Natural killer cell (primary cell): ENCODE results near the gene SASS6. TPM values are rescaled to one million over a fixed set of nuclear protein-coding genes. Genes with fewer than 3 reads are reported as not detected.

Experiments
- ATAC-seq, 3 donors: fragments of 150-1000 bp in 2 of 3; fragments of 200-7000 bp in 1 of 3; cut with Tn5 transposase; 1 replicate in 1 of 3; 2 replicates in 2 of 3; pipeline ENCODE4 v1.10.0; 2021; ENCODE audit warnings: mild to moderate bottlenecking in 2 of 3, moderate library complexity in 2 of 3
- DNase-seq, 2 donors: peaks; one replicate each; pipeline versions ENCODE4 v3.0.0 to v3.0.0-alpha.2; 2013 to 2021; ENCODE audit warnings: mixed read lengths in 1 of 2
- H3K27ac ChIP-seq: one replicate; pipeline ENCODE4 v1.5.1; 2013; ENCODE audit warnings: mild to moderate bottlenecking, low read length
- H3K27me3 ChIP-seq: one replicate; pipeline ENCODE4 v1.6.1; 2013; ENCODE audit warnings: low read length; ENCODE audit not compliant: control insufficient read depth, insufficient read depth
- H3K36me3 ChIP-seq: one replicate; pipeline ENCODE4 v1.6.1; 2013; ENCODE audit warnings: low read length; ENCODE audit not compliant: control insufficient read depth, insufficient read depth
- H3K4me1 ChIP-seq: one replicate; pipeline ENCODE4 v1.6.1; 2013; ENCODE audit warnings: low read length; ENCODE audit not compliant: control insufficient read depth, insufficient read depth
- H3K4me3 ChIP-seq: one replicate; pipeline ENCODE4 v1.5.1; 2013; ENCODE audit warnings: low read length
- H3K9me3 ChIP-seq: one replicate; pipeline ENCODE4 v1.6.1; 2013; ENCODE audit warnings: low read length; ENCODE audit not compliant: control insufficient read depth, insufficient read depth
- H3K27ac Mint-ChIP-seq, 2 donors: one replicate each; pipeline ENCODE4 v1.8.0; 2022; ENCODE audit warnings: mild to moderate bottlenecking in 2 of 2, mixed read lengths in 2 of 2, moderate library complexity in 1 of 2
- H3K27me3 Mint-ChIP-seq, 2 donors: one replicate each; pipeline ENCODE4 v1.8.0; 2022; ENCODE audit warnings: low read depth in 2 of 2, mixed read lengths in 2 of 2
- H3K36me3 Mint-ChIP-seq: one replicate; pipeline ENCODE4 v1.8.0; 2022; ENCODE audit warnings: mixed read lengths
- H3K4me1 Mint-ChIP-seq, 2 donors: one replicate each; pipeline ENCODE4 v1.8.0; 2022; ENCODE audit warnings: mixed read lengths in 2 of 2
- H3K4me3 Mint-ChIP-seq: one replicate; pipeline ENCODE4 v1.8.0; 2022; ENCODE audit warnings: mild to moderate bottlenecking, moderate library complexity, mixed read lengths
- H3K9me3 Mint-ChIP-seq, 2 donors: one replicate each; pipeline ENCODE4 v1.8.0; 2022; ENCODE audit warnings: mixed read lengths in 2 of 2
- CTCF ChIP-seq: fragments of 200-600 bp; IDR thresholded peaks from one replicate; pipeline ENCODE4 v1.8.0; 2022; ENCODE audit warnings: antibody characterized with exemption
- WGBS: methylation state at CpG from one replicate; pipeline ENCODE4 v1.1.7; 2013; ENCODE audit warnings: missing lambda C conversion rate; ENCODE audit not compliant: insufficient coverage; 5-methylcytosine and 5-hydroxymethylcytosine counted together
- intact Hi-C: fragments of 100-400 bp; cut with micrococcal nuclease; formaldehyde crosslinking; loops from one replicate; pipeline ENCODE4 v1.14.2; 2022
- total RNA-seq, 4 donors: library from RNA; stranded (reverse); fragments of 120-200 nt in 1 of 4; gene quantifications; one replicate each; pipeline versions ENCODE4 v1.2.3 to v1.2.4, GENCODE V29; 2013 to 2022

SASS6 gene
- total RNA-seq, 3 donors from 2014 or later (not counting 1 experiment from before 2014, with no cell fraction given) = 5.3 to 6.2 (median 5.6) TPM

DNA sequence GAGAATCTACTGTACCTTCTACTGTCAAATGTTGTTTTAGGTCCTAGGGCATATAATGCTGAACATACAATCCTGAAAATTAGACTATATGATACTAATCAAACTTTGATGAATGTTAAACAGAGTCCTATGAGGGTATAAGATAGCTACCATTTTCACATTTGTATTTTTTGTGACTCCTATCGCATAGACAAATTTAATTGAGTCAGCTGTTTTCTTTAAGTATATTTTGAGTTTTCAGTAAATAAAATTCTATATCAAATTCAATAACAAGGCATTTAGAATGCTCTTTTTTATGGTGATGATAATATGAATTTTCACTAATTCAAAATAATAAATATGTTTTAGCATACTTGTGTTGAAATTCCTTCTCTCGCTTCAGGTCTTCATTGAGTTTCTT is 35.3 kb upstream of the SASS6 start:
- H3K27me3 ChIP-seq = no peaks in the 10 kb centered on the region
- H3K36me3 ChIP-seq = no peaks in the 10 kb centered on the region
- DNase-seq = no peak
- no peak for TF ChIP-seq CTCF
- Mint-ChIP-seq H3K4me3 (no peak overlapping the region), H3K36me3 (no peaks in the 10 kb centered on the region), H3K27me3 (no peaks in the 10 kb centered on the region), H3K27ac (no peak overlapping the region), H3K9me3 (no peaks in the 10 kb centered on the region), H3K4me1 (no peaks in the 10 kb centered on the region)
- ATAC-seq = no peak
- H3K4me3 ChIP-seq = no peak overlapping the region
- no peaks in the 10 kb centered on the region for H3K9me3 ChIP-seq
- no peaks in the 10 kb centered on the region for H3K4me1 ChIP-seq
- WGBS = 86% methylated on average over 1 of the region's 2 CpGs
- no peak overlapping the region for H3K27ac ChIP-seq
- intact Hi-C loops = no loop called here

- intact Hi-C loops = no loop called here
Observed at GRCh38 chr1:100164702-100165101, 32.0 kb upstream of the SASS6 start.

DNA sequence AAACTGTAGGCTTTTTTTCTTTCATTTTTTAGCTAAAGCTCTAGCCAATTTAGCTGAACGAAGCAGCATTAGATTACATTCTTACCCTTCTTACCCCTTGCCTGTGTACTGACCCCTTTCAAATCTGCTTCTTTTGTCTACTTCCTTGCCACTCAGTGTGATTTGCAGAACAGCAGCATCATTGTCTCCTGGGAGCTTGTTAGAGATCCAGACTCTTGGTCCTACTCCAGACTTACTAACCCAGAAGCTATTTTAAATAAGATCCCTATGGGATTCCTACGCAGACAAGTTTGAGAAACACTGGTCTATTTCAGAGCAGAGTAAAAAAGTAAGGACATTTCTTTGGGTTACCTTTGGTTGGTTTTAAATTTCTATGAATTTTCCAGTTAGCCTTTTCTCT is 31.5 kb upstream of the SASS6 start:
- Mint-ChIP-seq H3K36me3 (no peaks in the 10 kb centered on the region), H3K4me3 (no peak overlapping the region), H3K9me3 (no peaks in the 10 kb centered on the region), H3K4me1 (no peaks in the 10 kb centered on the region), H3K27me3 (no peaks in the 10 kb centered on the region), H3K27ac (no peak overlapping the region)
- H3K27me3 ChIP-seq = no peaks in the 10 kb centered on the region
- no peak overlapping the region for H3K4me3 ChIP-seq
- H3K36me3 ChIP-seq = no peaks in the 10 kb centered on the region
- no peaks in the 10 kb centered on the region for H3K9me3 ChIP-seq
- no peaks in the 10 kb centered on the region for H3K4me1 ChIP-seq
- H3K27ac ChIP-seq = no peak overlapping the region
- intact Hi-C loops = no loop called here
- ATAC-seq = no peak
- DNase-seq = no peak
- 95% methylated on average over 1 of the region's 2 CpGs for WGBS
- no peak for TF ChIP-seq CTCF

More at GRCh38 chr1:100164702-100165101, 32.0 kb upstream of the SASS6 start:
- H3K9me3 Mint-ChIP-seq = no peaks in the 10 kb centered on the region
- no peak overlapping the region for H3K27ac Mint-ChIP-seq
- TF ChIP-seq CTCF = no peak
- Histone ChIP-seq H3K4me3 (no peak overlapping the region), H3K27ac (no peak overlapping the region), H3K9me3 (no peaks in the 10 kb centered on the region), H3K27me3 (no peaks in the 10 kb centered on the region), H3K4me1 (no peaks in the 10 kb centered on the region), H3K36me3 (no peaks in the 10 kb centered on the region)
- no peaks in the 10 kb centered on the region for H3K4me1 Mint-ChIP-seq
- H3K4me3 Mint-ChIP-seq = no peak overlapping the region
- ATAC-seq (no peak), DNase-seq (no peak)
- WGBS = 89% methylated on average over 5 of the region's 5 CpGs
- H3K36me3 Mint-ChIP-seq = no peaks in the 10 kb centered on the region
- H3K27me3 Mint-ChIP-seq = no peaks in the 10 kb centered on the region

- ATAC-seq = no peak
- no peaks in the 10 kb centered on the region for H3K4me1 Mint-ChIP-seq
- no peak overlapping the region for H3K27ac Mint-ChIP-seq
- H3K4me3 ChIP-seq = no peak overlapping the region
- TF ChIP-seq CTCF = no peak
- H3K27me3 ChIP-seq = no peaks in the 10 kb centered on the region
- no peaks in the 10 kb centered on the region for H3K9me3 ChIP-seq
- no peaks in the 10 kb centered on the region for H3K9me3 Mint-ChIP-seq
- H3K27ac ChIP-seq = no peak overlapping the region
- no peaks in the 10 kb centered on the region for H3K27me3 Mint-ChIP-seq
- no peak for DNase-seq
- H3K4me3 Mint-ChIP-seq = no peak overlapping the region
- no peaks in the 10 kb centered on the region for H3K36me3 Mint-ChIP-seq
- no peaks in the 10 kb centered on the region for H3K4me1 ChIP-seq
- intact Hi-C loops = no loop called here
- H3K36me3 ChIP-seq = no peaks in the 10 kb centered on the region
Observed at GRCh38 chr1:100162881-100163280, 30.2 kb upstream of the SASS6 start.
